ENCODE measurements around the gene S1PR3.
"Not testable (repeated sequence)": the region's sequence is repeated elsewhere in the genome, so short reads cannot be mapped to it uniquely, and the experiment has no call there.

Gene S1PR3

DNA sequence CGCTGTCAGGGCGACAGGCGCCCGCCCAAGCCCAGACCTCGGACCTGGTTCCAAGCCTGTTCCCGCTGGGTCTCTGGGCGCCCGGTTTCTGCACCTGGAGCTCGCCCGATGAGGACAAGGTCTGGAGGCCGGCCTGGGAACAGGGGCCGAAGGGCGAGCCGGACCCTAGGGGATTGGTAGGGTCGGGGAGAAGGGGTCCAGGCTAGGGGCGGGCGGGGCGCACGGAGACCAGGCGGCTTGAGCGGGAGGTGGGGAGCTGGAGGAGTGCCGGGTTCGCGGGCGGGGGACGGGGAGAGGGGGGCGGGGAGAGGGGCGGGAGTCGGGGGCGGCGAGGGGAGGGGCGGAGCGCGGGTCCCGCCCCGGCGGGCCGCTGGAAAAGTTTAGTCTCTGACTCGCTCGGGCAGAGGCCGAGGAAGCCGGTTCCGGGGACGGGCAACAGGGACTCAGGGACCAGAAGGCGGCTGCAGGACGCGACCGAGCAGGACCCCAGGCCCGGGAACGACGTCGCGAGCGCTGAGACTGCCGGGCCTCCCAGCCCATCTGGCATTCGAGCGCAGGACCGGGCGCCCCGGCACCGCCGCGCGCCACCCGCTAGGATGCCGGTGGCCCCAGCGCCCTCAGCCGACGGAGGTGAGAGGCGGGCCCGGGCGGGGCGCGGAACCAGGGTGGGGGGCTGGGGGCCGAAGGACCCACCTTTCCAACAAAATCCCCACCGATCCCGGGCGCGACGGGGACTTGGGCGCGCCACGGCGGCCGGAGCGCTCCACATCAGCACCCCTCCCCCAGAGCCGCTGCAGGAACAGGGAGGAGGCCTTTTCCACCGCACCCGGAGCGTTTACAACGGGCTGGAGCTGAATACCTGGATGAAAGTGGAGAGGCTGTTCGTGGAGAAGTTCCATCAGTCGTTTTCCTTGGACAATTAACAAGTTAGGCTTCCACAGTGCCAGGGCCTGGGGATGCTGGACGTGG is at the start of gene S1PR3:
S1PR3 (plus strand) TSS at position 403 of the 969 bp plus-strand sequence. CDS start 9,733 bp downstream, outside the sequence.
- Histone ChIP-seq H3K27me3 (ENCODE audit: control insufficient read depth in 1 of 2, insufficient read depth in 2 of 2, low read length in 2 of 2) (no peaks in the 10 kb centered on the region), H3K27ac (ENCODE audit: low read length) (peak within 1 kb of the TSS; percentile 71), H3K9me3 (ENCODE audit: control insufficient read depth in 2 of 2, low read length in 2 of 2) (no peaks in the 10 kb centered on the region), H3K9ac (ENCODE audit: low read length in 2 of 2) (peak within 1 kb of the TSS; percentile 78 to 88), H3K4me3 (ENCODE audit: low read length in 2 of 2) (peak within 1 kb of the TSS; percentile 91 to 98), H3K4me1 (ENCODE audit: control insufficient read depth, insufficient read depth, low read length) (peaks cover 45% of the 10 kb centered on the region), H3K36me3 (ENCODE audit: control insufficient read depth in 2 of 2, insufficient read depth in 2 of 2, low read length in 2 of 2) (peaks cover 0 to 3% of the 10 kb centered on the region in 2 donors)

DNA sequence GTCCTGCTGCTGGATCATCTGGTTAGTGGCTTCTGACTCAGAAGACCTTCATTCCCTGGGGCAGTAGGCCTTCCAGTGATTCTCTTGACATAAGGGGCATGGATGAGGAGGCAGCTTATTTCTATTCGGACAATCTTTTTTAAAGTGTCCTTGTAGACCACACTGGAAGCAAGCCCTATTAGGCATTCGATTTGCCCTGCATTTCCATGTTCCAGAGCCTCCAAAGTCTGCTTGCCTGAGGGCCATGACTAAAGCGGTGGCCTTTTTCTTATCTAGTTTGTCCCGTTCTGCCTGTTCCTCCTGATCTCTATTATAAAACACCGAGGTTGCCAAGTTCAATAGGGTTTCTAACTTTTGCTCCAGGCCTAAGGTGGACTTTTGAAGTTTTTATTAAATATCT is 49.7 kb upstream of the S1PR3 start:
- H3K36me3 ChIP-seq (ENCODE audit: control insufficient read depth in 2 of 2, insufficient read depth in 2 of 2, low read length in 2 of 2); H3K4me1 ChIP-seq (ENCODE audit: control insufficient read depth, insufficient read depth, low read length); H3K9me3 ChIP-seq (ENCODE audit: control insufficient read depth in 2 of 2, low read length in 2 of 2); H3K4me3 ChIP-seq (ENCODE audit: low read length in 2 of 2); H3K9ac ChIP-seq (ENCODE audit: low read length in 2 of 2); H3K27ac ChIP-seq (ENCODE audit: low read length); H3K27me3 ChIP-seq (ENCODE audit: control insufficient read depth in 1 of 2, insufficient read depth in 2 of 2, low read length in 2 of 2): not testable (repeated sequence)

DNA sequence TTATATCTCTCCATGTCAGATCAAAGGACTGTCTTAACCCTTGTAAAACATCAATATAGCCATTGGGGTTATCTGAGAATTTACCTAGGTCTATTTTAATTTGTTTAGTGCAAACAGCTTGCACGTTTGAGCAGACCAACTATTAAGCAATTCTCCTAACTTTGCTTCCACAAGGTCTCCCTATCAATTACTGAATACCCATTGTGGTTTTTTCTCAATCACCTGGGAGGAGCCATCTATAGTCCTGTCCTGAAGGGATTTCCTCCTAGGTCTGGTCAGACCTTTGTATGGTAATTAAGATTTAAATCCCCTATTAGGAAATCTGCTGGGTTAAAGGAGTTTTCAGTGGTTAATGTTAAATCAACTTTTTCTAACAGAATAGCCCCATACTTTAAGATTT is 48.9 kb upstream of the S1PR3 start:
- peaks cover 2% of the 10 kb centered on the region for H3K4me1 ChIP-seq (ENCODE audit: control insufficient read depth, insufficient read depth, low read length)

DNA sequence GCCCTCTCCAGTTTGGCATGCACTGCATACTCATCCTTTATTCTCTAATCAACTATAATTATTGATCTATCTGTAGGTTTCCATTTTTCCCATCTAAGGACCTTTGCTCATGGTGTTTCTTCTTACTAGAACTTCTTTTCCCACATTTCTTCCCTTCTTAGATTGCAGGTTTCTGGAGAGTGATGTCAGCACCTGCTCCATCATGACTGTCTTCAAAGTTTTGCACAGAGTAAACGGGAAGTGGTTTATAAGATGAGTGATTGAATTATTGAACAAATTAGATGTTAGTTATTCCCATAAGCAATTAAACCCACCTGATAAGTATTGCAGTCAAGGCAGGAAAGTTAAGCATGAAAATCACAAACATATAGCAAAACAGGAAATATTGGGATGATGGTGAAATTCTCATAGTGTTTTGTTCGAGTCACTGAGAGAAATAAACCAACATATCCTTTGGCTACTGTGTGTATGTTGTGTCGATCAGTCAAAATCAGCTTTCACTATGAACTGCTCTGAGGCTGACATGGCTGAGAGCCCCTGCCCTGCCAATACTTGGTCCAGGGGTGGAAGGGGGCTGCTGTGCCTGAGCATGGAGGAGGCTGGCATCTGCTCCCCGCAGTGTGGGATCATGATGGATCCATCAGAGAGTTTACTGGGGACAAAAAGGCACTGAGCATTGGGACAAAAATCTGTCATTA is 45.5 kb upstream of the S1PR3 start:
- no peak overlapping the region for H3K27ac ChIP-seq (ENCODE audit: low read length)
- H3K36me3 ChIP-seq (ENCODE audit: control insufficient read depth in 2 of 2, insufficient read depth in 2 of 2, low read length in 2 of 2): no peaks in the 10 kb centered on the region
- H3K9me3 ChIP-seq (ENCODE audit: control insufficient read depth in 2 of 2, low read length in 2 of 2): no peaks in the 10 kb centered on the region
- H3K9ac ChIP-seq (ENCODE audit: low read length in 2 of 2): no peak overlapping the region
- H3K4me3 ChIP-seq (ENCODE audit: low read length in 2 of 2): no peak overlapping the region
- H3K27me3 ChIP-seq (ENCODE audit: control insufficient read depth in 1 of 2, insufficient read depth in 2 of 2, low read length in 2 of 2): no peaks in the 10 kb centered on the region
- peaks cover 26% of the 10 kb centered on the region for H3K4me1 ChIP-seq (ENCODE audit: control insufficient read depth, insufficient read depth, low read length)

More for the DNA sequence above, 48.9 kb upstream of the S1PR3 start:
- Histone ChIP-seq H3K9ac (ENCODE audit: low read length in 2 of 2) (no peak overlapping the region), H3K4me3 (ENCODE audit: low read length in 2 of 2) (no peak overlapping the region), H3K36me3 (ENCODE audit: control insufficient read depth in 2 of 2, insufficient read depth in 2 of 2, low read length in 2 of 2) (no peaks in the 10 kb centered on the region), H3K27me3 (ENCODE audit: control insufficient read depth in 1 of 2, insufficient read depth in 2 of 2, low read length in 2 of 2) (no peaks in the 10 kb centered on the region), H3K27ac (ENCODE audit: low read length) (no peak overlapping the region), H3K9me3 (ENCODE audit: control insufficient read depth in 2 of 2, low read length in 2 of 2) (no peaks in the 10 kb centered on the region)

DNA sequence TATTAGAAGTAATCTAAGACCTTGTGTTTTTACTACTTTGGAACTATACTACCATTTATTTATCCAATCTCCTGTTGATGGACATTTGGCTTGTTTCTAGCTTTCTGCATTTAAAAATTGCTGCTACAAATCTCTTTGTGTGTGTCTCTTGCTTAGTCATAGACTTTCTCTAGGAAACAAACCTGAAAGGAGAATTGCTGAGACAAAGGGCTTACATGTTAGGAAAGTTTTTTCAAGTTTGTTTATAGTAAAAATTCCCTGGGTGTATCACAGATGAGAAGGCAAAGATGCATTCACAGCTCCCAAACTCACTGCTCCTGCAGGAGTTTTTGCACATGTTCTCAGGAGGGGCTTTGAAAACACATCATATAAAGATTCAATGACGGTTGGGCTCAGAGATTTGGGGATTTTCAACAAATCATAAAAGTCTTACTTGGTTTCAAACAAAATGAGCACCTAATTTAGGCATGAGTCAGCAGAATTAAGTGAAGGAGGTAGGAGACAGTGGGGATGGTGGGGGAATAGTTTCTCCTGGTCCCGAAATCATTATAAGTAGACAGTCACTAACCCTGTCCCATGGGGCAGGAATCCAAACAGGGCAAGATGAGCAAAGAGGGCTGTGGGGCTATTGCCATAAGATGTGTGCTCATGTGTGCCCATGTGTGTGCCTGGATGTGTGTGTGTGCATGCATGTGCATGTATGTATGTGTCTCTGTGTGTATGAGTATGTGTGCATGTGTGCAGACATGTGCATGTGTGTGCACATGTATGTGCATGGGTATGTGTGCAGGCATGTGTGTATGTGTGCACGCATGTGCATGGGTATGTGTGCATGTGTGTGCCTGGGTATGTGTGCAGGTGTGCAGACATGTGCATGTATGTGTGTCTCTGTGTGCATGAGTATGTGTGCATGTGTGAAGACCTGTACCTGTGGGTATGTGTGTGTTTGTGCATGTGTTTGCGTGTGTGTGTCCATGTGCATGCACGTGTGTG is 43.4 kb upstream of the S1PR3 start:
- H3K36me3 ChIP-seq (ENCODE audit: control insufficient read depth in 2 of 2, insufficient read depth in 2 of 2, low read length in 2 of 2): no peaks in the 10 kb centered on the region
- H3K27me3 ChIP-seq (ENCODE audit: control insufficient read depth in 1 of 2, insufficient read depth in 2 of 2, low read length in 2 of 2): no peaks in the 10 kb centered on the region
- H3K4me3 ChIP-seq (ENCODE audit: low read length in 2 of 2): no peak overlapping the region
- peaks cover 34% of the 10 kb centered on the region for H3K4me1 ChIP-seq (ENCODE audit: control insufficient read depth, insufficient read depth, low read length)
- H3K27ac ChIP-seq (ENCODE audit: low read length): no peak overlapping the region
- H3K9ac ChIP-seq (ENCODE audit: low read length in 2 of 2): no peak overlapping the region
- no peaks in the 10 kb centered on the region for H3K9me3 ChIP-seq (ENCODE audit: control insufficient read depth in 2 of 2, low read length in 2 of 2)

DNA sequence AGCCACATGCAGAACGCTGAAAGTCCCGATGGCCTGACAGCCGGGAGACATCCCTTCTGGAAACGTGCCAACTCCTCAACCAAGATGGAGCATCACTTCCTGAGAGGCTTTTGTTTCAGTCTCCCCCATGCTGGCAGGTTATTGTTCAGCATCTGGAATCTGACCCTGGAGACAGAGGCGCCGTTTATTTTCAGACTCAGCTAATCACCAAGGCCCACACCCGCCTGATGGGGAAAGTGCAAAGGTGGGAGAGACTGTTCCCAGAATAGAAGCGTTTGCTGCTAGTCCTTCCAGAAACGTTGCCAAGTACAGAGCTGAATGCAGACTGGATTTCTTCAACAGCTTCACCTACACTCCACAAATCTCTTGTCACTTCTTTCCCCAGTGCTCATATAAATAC is 41.8 kb upstream of the S1PR3 start:
- Histone ChIP-seq H3K27me3 (ENCODE audit: control insufficient read depth in 1 of 2, insufficient read depth in 2 of 2, low read length in 2 of 2) (no peaks in the 10 kb centered on the region), H3K4me1 (ENCODE audit: control insufficient read depth, insufficient read depth, low read length) (peaks cover 47% of the 10 kb centered on the region), H3K9me3 (ENCODE audit: control insufficient read depth in 2 of 2, low read length in 2 of 2) (no peaks in the 10 kb centered on the region), H3K4me3 (ENCODE audit: low read length in 2 of 2) (peak overlapping the region in 1 of 2 donors; percentile 17), H3K27ac (ENCODE audit: low read length) (no peak overlapping the region), H3K36me3 (ENCODE audit: control insufficient read depth in 2 of 2, insufficient read depth in 2 of 2, low read length in 2 of 2) (no peaks in the 10 kb centered on the region), H3K9ac (ENCODE audit: low read length in 2 of 2) (no peak overlapping the region)

DNA sequence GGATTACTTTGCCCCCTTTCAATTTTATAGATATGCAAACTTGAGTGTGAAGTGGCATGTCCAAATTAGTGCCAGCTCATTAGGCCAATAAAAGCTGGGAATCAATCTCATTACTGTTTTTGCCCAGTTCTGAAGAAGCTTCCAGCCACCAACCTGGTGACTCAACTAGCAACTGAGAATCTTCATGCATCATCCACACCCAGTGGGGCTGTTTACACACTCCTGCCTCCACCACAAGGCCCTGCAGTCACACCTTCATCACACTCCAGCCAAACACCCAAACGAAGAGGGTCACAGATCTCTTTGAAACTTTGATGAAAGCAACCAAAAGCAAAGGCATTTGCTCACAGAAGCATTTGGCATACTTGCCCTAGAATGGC is 41.3 kb upstream of the S1PR3 start:
- Histone ChIP-seq H3K36me3 (ENCODE audit: control insufficient read depth in 2 of 2, insufficient read depth in 2 of 2, low read length in 2 of 2) (no peaks in the 10 kb centered on the region), H3K27ac (ENCODE audit: low read length) (peak overlapping the region; percentile 31), H3K4me1 (ENCODE audit: control insufficient read depth, insufficient read depth, low read length) (peaks cover 47% of the 10 kb centered on the region)

DNA sequence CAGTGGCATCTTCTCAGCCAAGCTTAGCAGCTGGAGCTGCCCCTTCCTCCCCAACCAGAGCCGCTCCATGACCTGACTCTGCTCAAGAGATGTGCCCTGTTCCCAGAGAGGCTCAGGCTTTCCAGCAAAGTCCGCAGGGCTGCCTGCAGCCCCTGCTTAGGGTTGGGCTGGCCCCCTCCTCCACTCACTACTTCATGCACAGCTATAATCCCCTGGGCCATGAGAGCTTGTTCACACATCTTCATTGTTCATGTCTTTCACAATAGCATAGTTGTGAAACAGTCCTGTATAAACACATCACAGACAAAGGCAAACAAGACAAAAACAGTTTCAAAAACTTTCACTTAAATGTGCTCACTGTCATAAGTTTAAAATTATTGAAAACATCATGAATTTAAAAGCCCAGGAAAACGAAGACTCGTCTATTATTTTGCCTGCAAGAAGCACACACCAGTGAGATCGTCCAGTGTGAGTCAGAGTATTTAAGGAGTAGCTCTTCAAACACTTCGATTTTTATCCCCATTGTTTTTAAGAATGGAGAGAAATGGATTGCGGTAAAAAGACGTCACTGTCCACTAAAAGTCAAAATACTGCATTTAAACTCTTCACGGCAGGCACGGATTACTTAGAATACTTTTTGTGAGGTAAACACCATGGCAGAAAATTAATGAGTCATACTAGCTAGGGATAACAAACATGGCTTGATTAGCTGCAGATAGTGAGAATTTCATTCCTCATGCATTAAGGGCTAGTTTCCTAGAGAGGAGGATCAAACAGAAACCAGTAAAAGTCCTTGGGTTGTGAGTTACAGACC is 40.7 kb upstream of the S1PR3 start:
- Histone ChIP-seq H3K9me3 (ENCODE audit: control insufficient read depth in 2 of 2, low read length in 2 of 2) (no peaks in the 10 kb centered on the region), H3K27me3 (ENCODE audit: control insufficient read depth in 1 of 2, insufficient read depth in 2 of 2, low read length in 2 of 2) (no peaks in the 10 kb centered on the region), H3K36me3 (ENCODE audit: control insufficient read depth in 2 of 2, insufficient read depth in 2 of 2, low read length in 2 of 2) (no peaks in the 10 kb centered on the region), H3K9ac (ENCODE audit: low read length in 2 of 2) (no peak overlapping the region), H3K4me1 (ENCODE audit: control insufficient read depth, insufficient read depth, low read length) (peaks cover 47% of the 10 kb centered on the region), H3K27ac (ENCODE audit: low read length) (peak overlapping the region; percentile 31), H3K4me3 (ENCODE audit: low read length in 2 of 2) (peak overlapping the region; percentile 8 to 44)

More for the DNA sequence above, 41.3 kb upstream of the S1PR3 start:
- H3K9me3 ChIP-seq (ENCODE audit: control insufficient read depth in 2 of 2, low read length in 2 of 2): no peaks in the 10 kb centered on the region
- H3K27me3 ChIP-seq (ENCODE audit: control insufficient read depth in 1 of 2, insufficient read depth in 2 of 2, low read length in 2 of 2): no peaks in the 10 kb centered on the region
- H3K9ac ChIP-seq (ENCODE audit: low read length in 2 of 2): no peak overlapping the region
- H3K4me3 ChIP-seq (ENCODE audit: low read length in 2 of 2): peak overlapping the region in 1 of 2 donors; percentile 44

DNA sequence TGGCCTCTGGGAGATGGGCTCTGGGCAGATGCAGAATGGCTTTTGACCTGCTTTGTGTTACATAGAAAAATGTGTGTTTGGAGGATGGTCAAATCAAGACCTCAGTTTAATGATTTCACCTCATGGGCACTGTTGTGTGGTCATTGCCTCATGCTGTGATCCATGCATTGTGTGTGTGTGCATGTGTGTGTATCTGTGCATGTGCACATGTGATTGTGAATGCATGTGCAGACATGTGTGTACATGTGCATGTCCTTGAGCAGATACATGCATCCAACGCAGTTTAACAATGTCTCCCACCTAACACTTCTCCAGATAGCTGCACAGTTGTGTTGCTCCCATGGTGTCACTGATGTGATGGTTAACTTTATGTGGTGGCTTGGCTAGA is 40.1 kb upstream of the S1PR3 start:
- Histone ChIP-seq H3K9ac (ENCODE audit: low read length in 2 of 2) (no peak overlapping the region), H3K36me3 (ENCODE audit: control insufficient read depth in 2 of 2, insufficient read depth in 2 of 2, low read length in 2 of 2) (no peaks in the 10 kb centered on the region), H3K27me3 (ENCODE audit: control insufficient read depth in 1 of 2, insufficient read depth in 2 of 2, low read length in 2 of 2) (no peaks in the 10 kb centered on the region), H3K9me3 (ENCODE audit: control insufficient read depth in 2 of 2, low read length in 2 of 2) (no peaks in the 10 kb centered on the region), H3K4me3 (ENCODE audit: low read length in 2 of 2) (peak overlapping the region in 1 of 2 donors; percentile 22), H3K27ac (ENCODE audit: low read length) (peak overlapping the region; percentile 31), H3K4me1 (ENCODE audit: control insufficient read depth, insufficient read depth, low read length) (peaks cover 47% of the 10 kb centered on the region)
